ENCODE results near the gene EEF1B2.
"Not testable (repeated sequence)": the region's sequence is repeated elsewhere in the genome, so short reads cannot be mapped to it uniquely, and the experiment has no call there.

The EEF1B2 gene

DNA sequence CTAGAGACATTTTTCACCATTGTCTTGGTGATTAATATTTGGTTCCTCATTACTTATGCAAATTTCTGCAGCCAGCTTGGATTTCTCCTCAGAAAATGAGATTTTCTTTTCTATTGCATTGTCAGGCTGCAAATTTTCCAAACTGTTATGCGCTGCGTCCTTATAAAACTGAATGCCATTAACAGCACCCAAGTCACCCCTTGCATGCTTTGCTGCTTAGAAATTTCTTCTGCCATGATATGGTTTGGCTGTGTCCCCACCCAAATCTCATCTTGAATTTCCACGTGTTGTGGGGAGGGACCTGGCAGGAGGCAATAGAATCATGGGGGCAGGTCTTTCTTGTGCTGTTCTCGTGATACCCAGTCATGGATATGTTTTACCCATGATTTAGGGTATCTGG lies 8.5 kb downstream of the EEF1B2 start:
- not testable (repeated sequence) for DNase-seq

GRCh38 chr2:206171624-206172397 lies 12.1 kb downstream of the EEF1B2 start:
- DNase-seq: not testable (repeated sequence)

GRCh38 chr2:206173147-206173546 lies 13.5 kb downstream of the EEF1B2 start:
- DNase-seq: no peak

DNA sequence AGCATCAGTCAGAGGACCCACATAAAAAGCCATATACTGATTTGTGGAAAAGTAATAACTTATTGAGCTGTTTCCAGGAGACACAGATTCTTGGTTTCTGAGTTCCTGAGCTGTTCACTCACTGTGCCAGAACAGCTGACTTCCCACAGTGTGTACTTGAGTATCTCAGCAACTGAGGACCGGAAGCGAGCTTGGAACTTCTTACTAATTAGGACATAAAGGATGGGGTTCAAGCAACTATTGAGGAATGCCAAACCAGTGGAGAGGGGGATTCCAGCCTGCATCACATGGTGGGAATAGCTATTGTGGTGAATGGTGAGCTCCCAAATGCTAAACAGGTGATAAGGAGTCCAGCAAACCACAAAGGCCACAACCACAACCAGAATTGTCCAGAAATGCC lies 16.4 kb downstream of the EEF1B2 start:
- peak; percentile 8 for DNase-seq

DNA sequence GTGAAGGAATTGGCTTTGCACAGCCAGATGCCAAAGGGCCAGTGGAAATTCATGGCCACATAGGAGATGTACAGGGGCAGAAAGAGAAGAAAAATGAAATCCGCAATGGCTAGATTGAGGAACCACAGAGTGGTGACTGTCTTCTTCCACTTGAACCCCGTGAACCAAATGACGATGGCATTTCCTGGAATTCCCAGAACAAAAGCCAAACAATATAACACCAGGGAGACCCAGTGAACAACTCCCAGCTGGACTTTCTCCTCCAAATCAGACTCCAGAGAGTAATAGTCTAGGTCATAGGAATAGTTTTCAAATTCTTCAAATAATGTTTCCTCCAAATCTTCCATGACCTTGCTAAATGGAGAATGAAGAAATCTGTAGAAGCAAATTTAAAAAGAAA lies 17.2 kb downstream of the EEF1B2 start:
- no peak for DNase-seq

DNA sequence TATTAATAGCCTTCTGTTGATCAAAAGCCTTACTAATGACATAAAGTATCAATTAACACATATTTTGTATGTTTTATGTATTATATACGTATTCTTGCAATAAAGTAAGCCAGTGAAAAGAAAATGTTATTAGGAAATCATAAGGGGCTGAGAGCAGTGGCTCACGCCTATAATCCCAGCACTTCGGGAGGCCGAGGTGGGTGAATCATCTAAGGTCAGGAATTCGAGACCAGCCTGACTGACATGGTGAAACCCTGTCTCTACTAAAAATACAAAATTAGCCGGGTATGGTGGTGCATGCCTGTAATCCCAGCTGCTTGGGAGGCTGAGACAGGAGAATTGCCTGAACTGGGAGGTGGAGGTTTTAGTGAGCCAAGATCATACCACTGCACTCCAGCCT lies 21.8 kb downstream of the EEF1B2 start:
- not testable (repeated sequence) for DNase-seq

- no peak for DNase-seq
Observed at GRCh38 chr2:206189691-206190090, 30.0 kb downstream of the EEF1B2 start.

- DNase-seq: no peak
Observed at GRCh38 chr2:206190111-206190510, 30.4 kb downstream of the EEF1B2 start.

DNA sequence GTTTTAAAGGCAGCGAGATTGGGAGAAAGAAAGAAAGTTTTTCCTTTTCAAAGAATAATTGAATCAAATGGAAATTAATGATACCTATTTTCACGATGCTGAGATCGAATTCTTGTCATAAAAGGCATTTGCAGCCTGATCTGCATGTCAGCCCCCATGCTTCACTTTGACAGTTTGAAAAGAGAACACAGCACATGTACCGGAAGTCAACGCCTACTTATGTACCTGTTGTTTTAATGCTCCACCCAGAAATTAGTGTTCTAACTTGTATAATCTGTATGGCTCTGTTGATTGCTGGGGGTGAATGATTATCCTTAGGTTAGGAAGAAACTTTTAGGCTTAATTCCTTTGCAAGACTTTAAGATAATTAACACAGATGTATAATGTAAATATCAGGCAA lies 31.0 kb downstream of the EEF1B2 start:
- no peak for DNase-seq

DNA sequence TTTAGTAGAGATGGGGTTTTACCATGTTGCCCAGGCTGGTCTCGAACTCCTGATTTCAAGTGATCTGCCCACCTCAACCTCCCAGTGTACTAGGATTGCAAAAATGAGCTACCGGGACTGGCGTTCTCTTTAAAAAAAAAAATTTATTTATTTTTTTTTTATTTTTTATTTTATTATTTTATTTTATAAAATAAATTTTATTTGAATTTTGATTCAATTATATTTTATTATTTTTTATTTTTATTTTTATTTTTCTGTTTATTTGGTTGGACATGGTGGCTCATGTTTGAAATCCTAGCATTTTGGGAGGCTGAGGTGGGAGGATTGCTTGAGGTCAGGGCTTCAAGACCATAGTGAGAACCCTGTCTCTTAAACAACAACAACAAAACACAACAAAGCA lies 32.5 kb downstream of the EEF1B2 start:
- no peak for DNase-seq

- no peak for DNase-seq
Observed at GRCh38 chr2:206193671-206194357, 34.1 kb downstream of the EEF1B2 start.

- peak; percentile 15 for DNase-seq
Observed at GRCh38 chr2:206198677-206199076, 39.0 kb downstream of the EEF1B2 start.

DNA sequence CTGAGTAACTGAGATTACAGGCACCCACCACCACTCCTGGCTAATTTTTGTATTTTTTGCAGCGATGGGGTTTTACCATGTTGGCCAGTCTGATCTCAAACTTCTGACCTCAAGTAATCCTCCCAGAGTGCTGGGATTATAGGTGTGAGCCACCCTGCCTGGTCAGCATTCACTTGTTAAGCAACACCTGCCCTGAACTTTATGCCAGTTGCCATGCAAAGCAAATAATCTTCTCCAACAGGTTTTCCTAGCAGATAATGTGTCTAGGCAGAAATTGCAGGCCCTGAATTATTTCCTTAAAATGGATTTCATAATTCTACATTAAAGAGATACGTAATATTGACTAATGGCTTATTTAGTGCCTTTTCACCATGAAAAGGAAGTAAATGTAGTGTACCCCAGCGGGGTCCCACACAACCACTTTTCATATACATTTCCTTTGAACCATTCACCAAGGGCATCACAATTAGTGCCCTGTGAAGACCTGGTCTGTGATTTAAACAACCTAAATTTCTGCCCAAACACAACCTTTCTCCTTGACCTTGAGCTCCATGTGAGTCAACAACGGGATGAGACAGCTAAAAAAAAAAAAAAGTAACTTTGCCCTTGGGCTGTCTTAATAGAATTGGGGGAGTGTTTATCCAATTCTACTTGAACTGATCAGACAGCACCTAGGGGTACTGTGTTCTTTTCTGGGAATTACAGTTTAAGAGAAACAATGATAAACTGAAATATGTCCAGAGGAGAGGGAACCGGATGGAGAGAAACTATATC lies 41.6 kb downstream of the EEF1B2 start:
- no peak for DNase-seq

- DNase-seq: no peak
Observed at GRCh38 chr2:206202446-206202845, 42.8 kb downstream of the EEF1B2 start.

DNA sequence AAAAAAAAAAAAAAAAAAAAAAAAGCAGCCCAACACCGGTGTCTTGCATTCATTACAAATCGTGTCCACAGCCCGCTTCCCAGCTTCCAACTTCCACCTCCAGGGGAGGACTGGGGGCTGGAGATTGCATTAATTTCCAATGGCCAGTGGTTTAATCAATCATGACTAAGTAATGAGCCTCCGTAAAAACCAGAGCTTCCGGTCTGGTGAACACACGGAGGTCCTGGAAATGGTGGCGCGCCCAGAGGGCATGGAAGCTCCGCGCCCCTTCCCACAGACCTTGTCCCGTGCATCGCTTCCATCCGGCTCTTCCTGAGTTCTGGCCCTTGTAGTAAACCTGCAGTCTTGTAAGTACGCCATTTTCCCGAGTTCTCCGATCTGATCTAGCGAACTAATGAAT lies 43.6 kb downstream of the EEF1B2 start:
- DNase-seq: no peak

- DNase-seq: no peak
Observed at GRCh38 chr2:206204710-206205109, 45.0 kb downstream of the EEF1B2 start.

GRCh38 chr2:206207316-206207715 lies 47.6 kb downstream of the EEF1B2 start:
- not testable (repeated sequence) for DNase-seq

DNA sequence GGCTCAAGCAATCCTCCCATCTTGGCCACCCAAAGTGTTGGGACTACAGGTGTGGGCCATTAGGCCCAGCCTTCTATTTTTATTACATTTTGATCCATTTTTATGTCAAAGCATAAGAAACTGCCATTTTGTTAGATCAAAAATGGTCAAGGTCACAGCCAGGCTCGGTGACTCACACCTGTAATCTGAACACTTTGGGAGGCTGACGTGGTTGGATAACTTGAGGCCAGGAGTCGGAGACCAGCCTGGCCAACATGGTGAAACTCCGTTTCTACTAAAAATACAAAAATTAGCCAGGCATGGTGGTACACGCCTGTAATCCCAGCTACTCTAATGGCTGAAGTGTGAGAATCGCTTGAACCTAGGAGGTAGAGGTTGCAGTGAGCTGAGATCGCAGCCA lies 49.2 kb downstream of the EEF1B2 start:
- no peak for DNase-seq

DNA sequence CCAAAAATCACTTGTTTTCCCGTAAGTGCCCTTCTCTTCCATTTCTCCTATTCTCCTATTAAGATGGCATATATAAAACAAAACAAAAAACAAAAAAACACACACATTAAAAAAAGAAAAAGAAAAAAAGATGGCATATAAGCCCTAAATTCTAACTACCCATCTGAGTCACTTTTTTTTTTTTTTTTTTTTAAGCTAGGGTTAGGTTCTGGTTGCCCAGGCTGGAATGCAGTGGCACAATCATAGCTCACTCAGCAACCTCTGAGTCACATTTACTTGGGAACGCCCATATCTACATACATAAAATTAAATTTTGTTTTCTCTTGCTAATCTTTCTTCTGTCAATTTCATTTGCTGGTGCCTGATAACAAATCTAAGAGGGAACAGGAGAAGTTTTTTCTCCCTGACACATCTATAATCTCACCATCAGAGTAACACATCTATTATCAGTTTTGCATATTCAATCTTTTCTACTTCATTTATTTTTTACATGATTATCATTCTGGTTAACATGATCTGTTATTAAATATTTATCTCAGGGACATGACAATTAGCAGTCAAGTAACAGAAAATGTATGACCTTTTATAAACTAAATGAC lies 52.1 kb downstream of the EEF1B2 start:
- peak; percentile 56 for DNase-seq
